Uterus (tissue), 4 donors: ENCODE data around the gene ESRRB. TPM values are rescaled to one million over a fixed set of nuclear protein-coding genes. Genes with fewer than 3 reads are reported as not detected.

ENCODE experiments used
- DNase-seq, 2 donors: peaks; one replicate each; pipeline ENCODE4 v3.0.0-alpha.2; 2019 to 2020
- H3K27ac ChIP-seq, 2 donors: fragments of 200-600 bp; sonication (generic); 1 replicate in 1 of 2; 2 replicates in 1 of 2; pipeline ENCODE4 v1.5.1; 2016 to 2018
- H3K27me3 ChIP-seq, 2 donors: fragments of 200-600 bp; sonication (generic); one replicate each; pipeline ENCODE4 v1.5.1; 2018 to 2019; ENCODE audit warnings: control low read depth in 1 of 2
- H3K36me3 ChIP-seq, 2 donors: fragments of 200-600 bp; sonication (generic); one replicate each; pipeline ENCODE4 v1.5.1; 2019; ENCODE audit warnings: control low read depth in 1 of 2
- H3K4me1 ChIP-seq, 2 donors: fragments of 200-600 bp; sonication (generic); one replicate each; pipeline ENCODE4 v1.5.1; 2018 to 2019; ENCODE audit warnings: control low read depth in 1 of 2
- H3K4me3 ChIP-seq, 2 donors: fragments of 200-600 bp; sonication (generic); 1 replicate in 1 of 2; 2 replicates in 1 of 2; pipeline ENCODE4 v1.5.1; 2018 to 2019; ENCODE audit warnings: mild to moderate bottlenecking in 1 of 2
- H3K9me3 ChIP-seq, 2 donors: fragments of 200-600 bp; sonication (generic); one replicate each; pipeline ENCODE4 v1.5.1; 2019; ENCODE audit warnings: control low read depth in 1 of 2
- POLR2A ChIP-seq, 2 donors: fragments of 450-650 bp; IDR thresholded peaks; one replicate each; pipeline ENCODE4 v1.6.1; 2016; ENCODE audit warnings: antibody characterized with exemption in 2 of 2, mild to moderate bottlenecking in 1 of 2, moderate library complexity in 1 of 2
- intact Hi-C: fragments of 100-400 bp; cut with DNase I; formaldehyde crosslinking; loops from one replicate; pipeline ENCODE4 v1.15.1; 2023; ENCODE audit warnings: low total_unique reads
- total RNA-seq, 4 donors: library from RNA; depleted of rRNA in 3 of 4; stranded (reverse); fragments of >200 nt in 3 of 4; gene quantifications; one replicate each; pipeline versions ENCODE4 v1.1.0 to v1.2.4, GENCODE V29; 2014 to 2023
- TF ChIP-seq, protein P1 (sequence below), 4 experiments: fragments of 200-600 bp in 2 of 4; fragments of 450-650 bp in 2 of 4; sonication (generic) in 2 of 4; IDR thresholded peaks; one replicate each; pipeline ENCODE4 v1.5.1; 2016 to 2019; ENCODE audit warnings: antibody characterized with exemption in 4 of 4, mild to moderate bottlenecking in 2 of 4, moderate library complexity in 1 of 4
- donor health status: DM: yes; HTN: yes; CAD: no.

Gene ESRRB
- total RNA-seq, 4 donors from 2014 or later, result not detected

DNA sequence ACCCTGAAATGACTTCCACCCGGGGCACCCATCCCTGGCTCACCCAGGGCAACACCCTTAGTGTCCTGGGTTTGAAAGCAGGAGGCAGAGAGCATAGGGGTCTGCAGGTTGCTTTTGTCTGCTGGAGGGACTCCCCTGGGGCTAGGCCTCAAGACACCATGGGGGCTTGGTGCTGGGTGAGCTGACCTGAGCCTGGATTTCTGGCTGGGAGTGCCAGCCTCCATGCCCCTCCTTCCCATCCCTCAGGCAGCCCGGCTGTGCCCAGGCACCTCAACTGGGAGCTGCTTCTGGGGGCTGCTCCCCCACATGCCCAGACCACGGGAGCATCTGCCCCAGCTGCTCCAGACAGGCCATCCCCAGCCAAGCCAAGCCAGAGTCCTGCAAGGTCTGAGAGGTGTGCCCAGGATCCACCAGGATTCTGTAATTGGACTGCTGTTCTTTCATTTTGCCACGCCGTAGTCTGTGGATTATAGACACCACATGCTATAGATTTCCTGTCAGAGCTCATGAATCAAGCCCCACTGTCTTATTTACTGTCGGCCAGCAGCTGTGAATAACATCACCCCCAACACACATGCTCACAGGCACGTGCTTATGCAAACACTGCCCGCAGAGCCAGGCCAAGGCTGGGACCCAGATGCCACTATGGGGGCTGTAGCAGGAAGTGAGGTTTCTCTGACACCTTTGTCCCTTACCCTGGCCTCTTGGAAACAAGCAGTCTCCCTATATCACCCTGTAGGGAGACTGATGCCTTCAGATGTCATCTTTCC lies 29.4 kb upstream of the ESRRB start:
- intact Hi-C loops, result no loop called here
- H3K4me3 ChIP-seq, result no peak overlapping the region
- DNase-seq, result no peak
- H3K27ac ChIP-seq, result no peak overlapping the region
- TF ChIP-seq, protein P1, sequence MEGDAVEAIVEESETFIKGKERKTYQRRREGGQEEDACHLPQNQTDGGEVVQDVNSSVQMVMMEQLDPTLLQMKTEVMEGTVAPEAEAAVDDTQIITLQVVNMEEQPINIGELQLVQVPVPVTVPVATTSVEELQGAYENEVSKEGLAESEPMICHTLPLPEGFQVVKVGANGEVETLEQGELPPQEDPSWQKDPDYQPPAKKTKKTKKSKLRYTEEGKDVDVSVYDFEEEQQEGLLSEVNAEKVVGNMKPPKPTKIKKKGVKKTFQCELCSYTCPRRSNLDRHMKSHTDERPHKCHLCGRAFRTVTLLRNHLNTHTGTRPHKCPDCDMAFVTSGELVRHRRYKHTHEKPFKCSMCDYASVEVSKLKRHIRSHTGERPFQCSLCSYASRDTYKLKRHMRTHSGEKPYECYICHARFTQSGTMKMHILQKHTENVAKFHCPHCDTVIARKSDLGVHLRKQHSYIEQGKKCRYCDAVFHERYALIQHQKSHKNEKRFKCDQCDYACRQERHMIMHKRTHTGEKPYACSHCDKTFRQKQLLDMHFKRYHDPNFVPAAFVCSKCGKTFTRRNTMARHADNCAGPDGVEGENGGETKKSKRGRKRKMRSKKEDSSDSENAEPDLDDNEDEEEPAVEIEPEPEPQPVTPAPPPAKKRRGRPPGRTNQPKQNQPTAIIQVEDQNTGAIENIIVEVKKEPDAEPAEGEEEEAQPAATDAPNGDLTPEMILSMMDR (IDR thresholded peaks at IDR 0.05), result no peak
- no peak for TF ChIP-seq POLR2A (IDR thresholded peaks at IDR 0.05)
- H3K9me3 ChIP-seq, result no peaks in the 10 kb centered on the region
- no peaks in the 10 kb centered on the region for H3K4me1 ChIP-seq
- no peaks in the 10 kb centered on the region for H3K27me3 ChIP-seq
- no peaks in the 10 kb centered on the region for H3K36me3 ChIP-seq

DNA sequence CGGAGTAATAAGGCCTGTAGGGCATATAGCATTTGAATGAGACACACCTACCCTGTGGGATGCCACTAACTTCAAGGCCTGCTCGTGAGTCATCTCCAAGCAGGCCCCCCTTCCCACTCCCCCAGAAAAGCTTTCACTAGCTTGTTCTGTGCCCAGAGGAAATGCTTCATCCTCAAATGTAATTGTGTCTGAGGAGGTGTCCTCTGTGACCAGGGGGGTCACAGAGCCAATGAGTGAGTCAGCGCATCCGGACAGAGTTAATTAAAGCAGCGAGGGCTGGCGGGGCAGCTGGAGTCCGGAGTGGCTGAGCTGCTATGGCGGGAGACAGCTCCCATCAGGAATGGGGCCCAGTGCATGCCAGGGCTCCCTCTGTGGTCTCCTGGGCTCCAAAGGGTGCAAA lies 27.0 kb upstream of the ESRRB start:
- peak; percentile 22 to 47 for DNase-seq
- Histone ChIP-seq H3K27me3 (no peaks in the 10 kb centered on the region), H3K9me3 (no peaks in the 10 kb centered on the region)

DNA sequence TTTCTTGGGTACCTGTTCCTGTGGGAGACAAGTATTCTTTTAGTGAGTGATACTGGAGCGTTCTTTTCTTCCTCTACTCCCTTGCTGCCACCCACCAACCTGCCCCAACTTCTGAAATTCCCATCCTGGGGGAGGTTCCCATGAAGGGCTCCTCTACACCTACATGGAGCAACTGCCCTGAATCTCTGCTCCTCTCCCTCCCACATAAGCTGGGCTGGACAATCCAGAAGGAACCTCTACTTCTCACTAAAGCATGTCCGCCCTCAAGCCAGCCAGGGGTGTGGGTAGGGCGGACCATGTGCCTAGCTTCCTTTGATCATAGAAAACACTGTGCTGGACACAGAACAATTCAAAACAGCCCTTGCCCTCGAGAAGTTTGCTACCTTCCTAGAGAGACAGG lies 25.9 kb upstream of the ESRRB start:
- Histone ChIP-seq H3K27ac (no peak overlapping the region), H3K4me1 (peaks cover 0 to 3% of the 10 kb centered on the region in 2 donors), H3K27me3 (no peaks in the 10 kb centered on the region), H3K4me3 (no peak overlapping the region), H3K9me3 (no peaks in the 10 kb centered on the region), H3K36me3 (no peaks in the 10 kb centered on the region)
- TF ChIP-seq POLR2A (IDR thresholded peaks at IDR 0.05), result no peak
- TF ChIP-seq, protein P1 (IDR thresholded peaks at IDR 0.05), result no peak
- intact Hi-C loops, result no loop called here
- no peak for DNase-seq

More for the DNA sequence above, 27.0 kb upstream of the ESRRB start:
- no peak for TF ChIP-seq POLR2A (IDR thresholded peaks at IDR 0.05)
- TF ChIP-seq, protein P1 (IDR thresholded peaks at IDR 0.05), result no peak
- H3K4me3 ChIP-seq, result no peak overlapping the region
- intact Hi-C loops, result no loop called here
- H3K4me1 ChIP-seq, result peaks cover 0 to 3% of the 10 kb centered on the region in 2 donors
- no peaks in the 10 kb centered on the region for H3K36me3 ChIP-seq
- H3K27ac ChIP-seq, result no peak overlapping the region

DNA sequence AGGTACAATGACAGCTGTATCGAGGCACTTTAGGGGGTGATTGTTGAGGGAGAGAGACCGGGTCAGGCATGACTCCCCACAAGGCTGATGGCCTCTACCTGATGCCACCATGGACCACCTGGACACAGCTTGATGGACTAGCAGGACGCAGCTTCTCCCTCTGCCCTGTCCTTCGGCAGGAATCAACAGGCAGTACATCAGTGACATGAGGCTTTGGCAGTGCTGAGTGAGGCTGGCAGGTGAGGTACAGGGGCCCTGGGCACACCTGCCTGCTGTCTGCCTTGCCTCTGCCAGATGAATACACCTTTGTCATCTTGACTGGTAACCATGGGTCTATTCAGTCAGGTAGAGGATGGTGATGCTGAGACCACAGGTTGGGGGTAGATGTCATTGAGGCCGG lies 25.3 kb upstream of the ESRRB start:
- Histone ChIP-seq H3K36me3 (no peaks in the 10 kb centered on the region), H3K4me1 (peaks cover 0 to 3% of the 10 kb centered on the region in 2 donors), H3K4me3 (no peak overlapping the region), H3K27me3 (no peaks in the 10 kb centered on the region), H3K27ac (no peak overlapping the region), H3K9me3 (no peaks in the 10 kb centered on the region)
- intact Hi-C loops, result no loop called here
- TF ChIP-seq, protein P1 (IDR thresholded peaks at IDR 0.05), result no peak
- no peak for TF ChIP-seq POLR2A (IDR thresholded peaks at IDR 0.05)
- no peak for DNase-seq

DNA sequence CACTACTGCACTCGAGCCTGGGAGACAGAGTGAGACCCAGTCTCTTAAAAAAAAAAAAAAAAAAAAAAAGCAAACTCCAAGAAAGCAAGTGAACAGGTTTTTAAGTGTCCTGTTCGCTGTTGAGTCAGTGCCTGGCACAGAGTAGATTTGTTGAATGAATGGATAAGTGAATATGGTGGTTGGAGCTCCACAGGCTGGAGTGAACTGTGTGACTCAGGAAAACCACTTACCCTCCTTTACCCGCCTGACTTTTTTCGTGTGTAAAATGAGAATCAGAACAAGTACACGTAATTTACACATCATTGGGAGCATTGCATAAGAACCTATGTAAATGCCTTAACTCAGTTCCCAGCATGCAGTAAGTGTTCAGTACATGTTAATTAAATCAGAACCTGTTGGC lies 24.0 kb upstream of the ESRRB start:
- H3K27me3 ChIP-seq, result no peaks in the 10 kb centered on the region
- intact Hi-C loops, result no loop called here
- H3K9me3 ChIP-seq, result no peaks in the 10 kb centered on the region
- TF ChIP-seq, protein P1 (IDR thresholded peaks at IDR 0.05), result no peak
- no peak for TF ChIP-seq POLR2A (IDR thresholded peaks at IDR 0.05)
- H3K4me3 ChIP-seq, result no peak overlapping the region
- DNase-seq, result no peak
- H3K27ac ChIP-seq, result no peak overlapping the region
- no peaks in the 10 kb centered on the region for H3K36me3 ChIP-seq
- H3K4me1 ChIP-seq, result peaks cover 0 to 3% of the 10 kb centered on the region in 2 donors
